Astrocyte of the hippocampus (primary cell): ENCODE data around the gene FIG4.
A peak's percentile ranks its signal among the peaks of the same experiment; 100 is the strongest.
"Not testable (repeated sequence)": the region's sequence is repeated elsewhere in the genome, so short reads cannot be mapped to it uniquely, and the experiment has no call there.

Source experiments
- DNase-seq: peaks from one replicate; pipeline ENCODE4 v3.0.0; 2011; ENCODE audit warnings: low read depth, low spot score

Gene FIG4

DNA sequence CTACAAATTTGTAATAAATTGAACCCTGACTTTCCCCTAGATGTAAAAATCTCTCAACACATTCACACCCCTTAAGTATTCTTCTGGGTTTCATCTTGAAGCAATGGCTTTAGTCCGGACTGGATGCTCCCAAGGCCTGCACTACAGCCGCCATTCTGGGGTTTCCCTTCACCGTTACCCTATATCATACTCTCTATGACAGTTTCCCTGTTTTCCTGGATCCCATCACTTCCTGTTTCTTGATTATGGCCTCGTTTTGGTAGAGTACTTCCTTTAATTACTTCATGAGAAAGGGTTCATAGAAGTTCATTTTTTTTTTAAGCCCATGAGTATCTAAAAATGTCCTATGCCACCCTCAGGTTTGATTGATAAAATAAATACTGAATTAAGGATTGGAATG, 11.7 kb downstream of the FIG4 start:
- DNase-seq = no peak

DNA sequence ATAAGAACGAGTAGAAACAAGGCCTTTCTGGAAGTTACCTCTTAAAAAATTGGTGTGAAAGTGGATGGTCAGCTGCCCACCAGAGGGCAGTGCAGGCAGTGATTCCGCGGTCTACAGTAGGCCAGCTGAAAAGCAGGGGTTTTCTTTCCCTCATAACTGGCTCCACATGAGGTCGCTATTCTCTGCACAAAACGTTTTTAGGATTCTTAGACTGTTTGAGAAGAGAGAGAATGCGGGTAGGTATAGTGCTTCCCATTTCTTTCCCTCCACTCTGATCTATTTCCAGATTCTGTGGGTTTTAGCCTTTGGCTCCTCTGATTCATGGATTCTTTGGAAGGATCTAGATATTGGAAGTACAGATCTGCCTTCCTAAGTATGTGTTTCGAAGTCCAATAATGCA, 14.2 kb downstream of the FIG4 start:
- DNase-seq = peak; percentile 93

DNA sequence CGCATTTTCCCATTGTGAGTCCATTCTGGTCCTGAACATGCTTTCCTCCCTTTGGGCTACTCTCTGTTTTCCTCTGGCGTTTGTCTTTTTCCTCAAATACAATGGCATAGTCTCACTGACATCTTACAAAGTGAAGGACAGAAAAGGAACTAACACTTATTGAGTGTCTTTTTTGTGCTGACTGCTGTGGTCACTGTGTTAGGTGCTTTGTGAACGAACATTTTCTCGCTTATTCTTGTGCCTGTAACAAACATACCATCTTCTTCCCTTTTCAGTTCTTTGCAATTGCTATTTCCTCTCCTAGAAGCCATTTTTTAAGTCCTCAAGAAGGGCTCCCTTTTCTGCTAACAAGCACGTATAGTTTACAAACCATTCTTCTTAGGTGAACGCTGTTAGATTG, 15.4 kb downstream of the FIG4 start:
- no peak for DNase-seq

DNA sequence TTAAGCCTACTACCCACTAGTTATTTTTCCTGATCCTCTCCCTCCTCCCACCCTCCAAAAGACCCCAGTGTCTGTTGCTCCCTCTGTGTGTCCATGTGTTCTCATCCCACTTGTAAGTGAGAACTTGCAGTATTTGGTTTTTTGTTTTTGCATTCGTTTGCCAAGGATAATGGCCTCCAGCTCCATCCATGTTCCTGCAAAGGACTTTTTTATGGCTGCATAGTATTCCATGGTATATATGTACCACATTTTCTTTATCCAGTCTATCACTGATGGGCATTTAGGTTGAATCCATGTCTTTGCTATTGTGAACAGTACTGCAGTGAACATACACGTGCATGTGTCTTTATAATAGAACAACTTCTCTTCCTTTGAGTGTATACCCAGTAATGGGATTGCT, 17.0 kb downstream of the FIG4 start:
- DNase-seq = not testable (repeated sequence)

DNA sequence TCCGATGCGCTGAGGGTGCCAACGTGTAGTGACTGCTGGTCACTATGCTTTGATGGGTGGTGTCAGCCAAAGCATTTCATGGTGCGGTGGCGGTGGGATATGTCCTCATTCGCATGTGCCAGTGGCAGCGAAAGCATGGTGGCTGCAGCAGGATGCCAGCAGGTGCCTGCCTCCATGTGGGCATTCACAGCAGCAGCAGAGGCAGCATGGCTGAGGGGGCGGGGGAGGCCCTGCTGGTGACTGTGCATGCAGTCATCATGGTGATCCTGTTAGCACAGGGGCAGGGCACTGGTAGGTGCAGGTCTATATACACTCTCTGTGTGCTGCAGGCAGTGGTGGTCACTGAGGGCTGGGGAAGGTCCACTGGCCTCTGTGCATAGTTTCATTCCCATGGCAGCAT, 22.0 kb downstream of the FIG4 start:
- DNase-seq = no peak

DNA sequence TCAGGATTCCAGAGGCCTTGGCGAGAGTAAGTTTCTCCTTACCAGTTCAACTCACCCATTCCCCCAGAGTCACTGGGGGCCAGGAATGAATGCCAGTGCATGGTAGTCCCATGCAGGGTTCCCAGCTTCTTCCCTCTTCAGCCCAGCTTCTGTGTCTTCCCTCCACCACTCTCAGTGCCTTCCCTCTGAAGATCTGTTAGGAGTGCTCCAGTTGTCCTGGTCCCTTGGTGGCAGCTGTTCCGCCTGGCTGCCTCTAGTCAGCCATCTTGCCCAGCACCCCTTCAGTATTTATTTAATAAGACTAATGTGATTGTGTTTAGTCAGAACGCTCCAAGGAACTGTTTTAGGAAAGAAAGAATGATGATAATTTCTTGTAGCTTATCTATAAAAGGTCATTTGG, 23.1 kb downstream of the FIG4 start:
- DNase-seq = no peak

DNA sequence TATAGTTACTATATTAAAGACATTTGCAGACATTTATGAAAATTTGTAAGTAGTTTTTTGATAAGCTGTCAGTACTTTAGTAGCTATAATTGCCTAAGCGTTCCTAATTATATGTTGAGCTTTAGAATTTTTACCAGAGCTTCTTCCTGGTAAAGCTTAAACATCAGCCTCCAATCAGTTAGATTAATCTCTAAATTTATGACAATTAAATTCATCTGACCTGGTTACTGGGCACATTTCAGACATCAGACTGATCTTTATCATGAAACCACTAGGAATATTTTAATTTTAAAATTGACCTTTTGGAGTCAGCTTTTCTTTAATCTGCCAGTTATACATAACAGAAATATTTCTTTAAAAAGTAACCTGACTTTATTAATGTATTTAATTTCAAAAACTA, 23.5 kb downstream of the FIG4 start:
- DNase-seq = no peak

DNA sequence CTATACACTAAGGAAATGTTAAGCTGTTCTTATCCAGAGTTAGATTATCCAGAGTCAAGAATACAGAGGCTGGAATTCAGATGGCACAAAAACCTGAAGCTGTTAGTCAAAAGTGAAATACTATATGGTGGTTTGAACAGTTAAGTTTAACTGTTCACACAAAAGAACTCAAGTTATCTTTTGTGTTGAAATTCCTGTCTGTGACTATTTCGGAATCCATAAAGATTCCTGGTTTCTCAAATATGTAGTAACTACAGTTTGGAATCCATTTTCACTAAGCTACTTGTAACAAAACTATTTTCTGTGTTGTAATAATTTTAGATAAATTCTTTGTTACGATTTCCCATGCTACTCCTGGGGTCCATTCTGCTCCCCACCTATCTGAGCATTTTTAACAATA, 24.5 kb downstream of the FIG4 start:
- no peak for DNase-seq

DNA sequence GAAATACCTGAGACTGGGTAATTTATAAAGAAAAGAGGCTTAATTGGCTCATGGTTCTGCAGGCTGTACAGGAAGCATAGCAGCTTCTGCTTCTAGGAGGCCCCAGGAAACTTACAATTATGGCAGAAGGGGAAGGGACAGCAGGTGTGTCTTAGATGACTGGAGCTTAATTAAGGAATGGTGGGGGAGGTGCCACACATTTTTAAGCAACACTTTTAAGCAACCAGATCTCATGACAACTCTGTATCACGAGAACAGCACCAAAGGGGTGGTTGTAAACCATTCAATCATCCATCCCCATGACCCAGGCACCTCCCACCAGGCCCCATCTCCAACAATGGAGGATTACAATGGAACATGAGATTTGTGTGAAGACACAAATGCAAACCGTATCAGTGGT, 26.9 kb downstream of the FIG4 start:
- DNase-seq = no peak

DNA sequence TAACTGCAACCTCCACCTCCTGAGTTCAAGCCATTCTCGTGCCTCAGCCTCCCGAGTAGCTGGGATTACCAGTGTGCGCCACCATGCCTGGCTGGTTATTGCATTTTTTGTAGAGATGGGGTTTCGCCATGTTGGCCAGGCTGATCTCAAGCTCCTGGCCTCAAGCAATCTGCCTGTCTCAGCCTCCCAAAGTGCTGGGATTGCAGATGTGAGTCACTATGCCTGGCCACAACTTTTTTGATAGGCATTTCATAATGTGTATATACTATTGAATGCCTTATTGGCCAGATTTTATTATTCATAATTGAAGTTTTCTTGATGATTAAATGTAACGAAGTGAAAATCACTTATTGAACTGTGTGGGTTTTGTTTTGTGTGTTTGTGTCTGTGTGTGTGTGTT, 27.9 kb downstream of the FIG4 start:
- no peak for DNase-seq

DNA sequence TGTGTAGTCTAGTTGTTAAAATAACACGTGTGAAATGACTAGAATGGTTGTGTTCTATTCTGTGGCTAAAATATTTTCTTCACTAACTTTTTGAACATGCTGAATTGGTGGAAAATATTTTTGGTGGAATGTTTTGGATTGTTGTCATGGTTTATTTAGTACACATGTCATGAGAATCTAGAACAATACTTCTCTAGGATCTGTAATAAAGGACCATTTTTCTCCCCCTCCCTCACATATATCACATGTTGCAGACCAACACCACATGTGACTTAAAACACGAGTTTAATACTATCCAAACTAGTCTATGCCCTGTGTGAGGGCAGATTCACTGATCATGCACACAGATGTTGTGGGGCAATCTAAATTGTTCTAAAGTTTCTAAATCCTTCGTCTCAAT, 29.2 kb downstream of the FIG4 start:
- no peak for DNase-seq

DNA sequence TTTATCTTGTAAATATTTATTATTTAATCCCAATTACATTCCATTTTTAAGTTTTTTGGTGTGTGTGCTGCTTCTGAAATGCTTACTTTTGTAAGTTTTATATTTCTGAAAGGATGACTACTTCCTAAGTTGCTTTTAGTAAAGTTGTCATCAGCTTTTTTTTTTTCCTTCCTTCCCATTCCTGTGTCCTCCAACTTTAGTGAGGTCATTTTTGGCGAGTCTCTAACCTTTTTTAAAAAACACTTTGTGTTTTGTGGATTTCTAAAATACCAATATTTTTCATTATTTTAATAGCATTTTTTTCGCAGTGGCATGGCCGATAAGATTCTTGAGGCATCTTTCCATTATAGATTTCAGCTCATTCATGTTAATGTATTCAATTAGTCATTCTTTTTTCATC, 30.9 kb downstream of the FIG4 start:
- DNase-seq = no peak

DNA sequence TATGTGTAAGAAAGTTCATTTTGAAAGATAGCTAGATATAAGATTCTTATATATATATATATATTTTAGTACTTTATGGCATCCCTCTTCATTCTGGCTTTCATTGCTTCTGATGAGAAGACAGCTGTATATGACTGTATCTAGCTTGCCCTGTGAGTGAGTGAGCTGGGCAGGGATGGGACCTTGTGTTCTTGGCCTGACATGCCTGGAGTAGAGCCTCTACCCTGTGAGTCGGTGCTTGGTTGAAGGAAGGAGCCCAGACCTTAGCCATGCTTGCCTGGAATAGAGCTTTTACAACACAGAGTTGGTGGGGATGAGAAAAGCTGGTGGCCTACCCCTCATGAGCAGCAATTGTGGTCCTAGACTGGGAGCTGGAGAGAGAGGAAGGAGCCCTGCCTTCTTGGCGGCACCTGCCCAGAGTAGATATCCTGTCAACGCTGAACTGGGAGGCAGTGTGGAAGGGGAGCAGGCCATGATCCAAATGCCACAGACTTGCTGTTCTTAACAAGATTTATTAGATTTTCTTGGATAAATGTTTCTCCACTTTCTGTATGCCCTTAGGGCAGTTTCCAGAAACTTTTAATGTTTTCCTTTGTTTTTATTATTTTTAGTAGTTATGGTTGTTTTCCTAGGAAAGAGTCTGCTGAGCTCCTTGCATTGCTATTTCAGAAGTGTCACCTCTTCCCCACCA, 31.6 kb downstream of the FIG4 start:
- no peak for DNase-seq

DNA sequence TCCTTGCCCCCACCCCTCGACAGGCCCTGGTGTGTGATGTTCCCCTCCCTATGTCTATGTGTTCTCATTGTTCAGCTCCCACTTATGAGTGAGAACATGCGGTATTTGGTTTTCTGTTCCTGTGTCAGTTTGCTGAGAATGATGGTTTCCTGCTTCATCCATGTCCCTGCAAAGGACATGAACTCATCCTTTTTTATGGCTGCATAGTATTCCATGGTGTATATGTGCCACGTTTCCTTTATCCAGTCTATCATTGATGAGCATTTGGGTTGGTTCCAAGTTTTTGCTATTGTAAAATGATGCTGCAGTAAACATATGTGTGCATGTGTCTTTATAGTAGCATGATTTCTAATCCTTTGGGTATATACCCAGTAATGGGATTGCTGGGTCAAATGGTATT, 34.2 kb downstream of the FIG4 start:
- DNase-seq = not testable (repeated sequence)

DNA sequence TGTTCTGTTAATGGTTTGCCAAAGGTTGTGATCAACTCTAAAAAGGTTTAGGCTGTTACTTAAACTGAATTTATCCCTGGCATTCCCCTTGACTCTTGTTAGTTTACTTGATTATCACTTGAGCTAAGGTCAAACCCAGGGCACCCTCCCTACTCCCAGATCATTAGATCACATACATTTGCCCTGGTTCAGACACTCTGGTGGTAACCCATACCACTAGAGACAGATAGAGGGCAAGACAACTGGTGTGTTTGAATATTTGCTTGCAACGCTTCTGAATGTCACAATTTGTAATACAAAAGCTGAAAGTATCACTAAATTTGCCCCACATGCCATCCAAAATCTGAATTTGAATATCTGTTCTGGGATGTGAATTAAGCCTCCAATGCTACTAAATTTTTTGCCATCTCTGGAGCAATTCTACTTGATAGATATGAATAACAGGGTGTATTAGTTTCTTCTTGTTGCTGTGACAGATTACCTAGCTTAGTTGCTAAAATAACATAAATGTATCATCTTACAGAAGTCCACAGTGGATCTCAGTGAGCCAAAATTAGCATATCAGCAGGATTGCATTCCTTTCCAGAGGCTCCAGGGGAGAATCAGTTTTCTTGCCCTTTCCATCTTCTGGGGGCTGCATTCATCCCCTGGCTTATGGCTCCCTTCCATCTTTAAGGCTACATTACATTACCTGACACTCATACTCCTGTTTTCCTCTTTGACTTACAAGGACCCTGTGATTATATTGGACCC, 45.4 kb downstream of the FIG4 start:
- DNase-seq = no peak

DNA sequence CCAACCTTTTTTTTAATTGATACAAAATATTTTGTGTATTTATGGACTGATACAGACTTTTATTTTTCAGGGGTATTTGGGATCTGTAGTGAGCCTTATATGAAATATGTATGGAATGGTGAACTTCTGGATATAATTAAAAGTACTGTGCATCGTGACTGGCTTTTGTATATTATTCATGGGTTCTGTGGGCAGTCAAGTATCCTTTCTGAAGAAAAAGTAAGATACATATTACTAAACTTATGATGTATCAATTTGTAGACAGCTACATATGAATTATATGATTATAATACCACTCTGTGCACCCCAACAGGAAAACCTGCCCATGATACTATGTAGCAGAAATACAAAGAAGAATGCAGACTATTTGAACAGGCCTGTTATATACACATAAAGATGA, 47.2 kb downstream of the FIG4 start:
- no peak for DNase-seq

DNA sequence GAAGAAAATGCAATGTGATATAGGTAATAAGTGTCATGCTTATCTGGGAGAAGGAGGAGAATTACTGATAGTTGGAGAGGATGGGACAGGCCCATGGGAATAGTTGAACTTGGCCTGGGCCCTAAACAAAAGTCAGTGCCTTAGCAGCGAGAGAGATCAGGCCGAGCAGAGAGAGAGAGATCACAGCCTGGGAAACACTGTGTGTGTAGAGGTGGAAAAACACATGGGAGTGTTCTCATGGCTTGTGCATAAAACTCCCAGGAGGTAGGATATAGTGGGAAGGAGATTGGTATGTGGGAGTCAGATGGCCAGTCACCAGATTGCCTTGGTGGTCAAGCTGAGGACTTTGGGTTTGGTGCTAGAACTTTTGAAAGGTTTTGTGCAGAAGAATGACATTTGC, 47.6 kb downstream of the FIG4 start:
- no peak for DNase-seq

DNA sequence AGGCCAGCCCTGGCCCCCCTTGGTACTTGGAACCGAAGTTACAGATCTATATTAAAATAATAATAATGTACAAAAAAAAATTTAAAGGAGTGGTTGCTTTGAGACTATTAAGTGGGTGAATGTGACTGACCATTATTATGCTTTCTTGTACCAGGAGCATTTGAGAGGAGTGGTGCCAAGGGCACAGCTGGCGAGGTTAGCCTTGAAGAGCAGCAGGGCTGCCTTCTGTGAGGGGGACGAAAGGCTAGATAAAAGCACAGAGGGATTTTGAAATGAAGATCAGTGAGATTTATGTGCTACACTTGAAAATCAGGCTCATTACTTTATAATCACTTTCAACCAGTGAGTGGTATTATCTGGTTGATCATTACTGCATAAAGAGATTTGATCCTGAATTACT, 48.6 kb downstream of the FIG4 start:
- DNase-seq = no peak

DNA sequence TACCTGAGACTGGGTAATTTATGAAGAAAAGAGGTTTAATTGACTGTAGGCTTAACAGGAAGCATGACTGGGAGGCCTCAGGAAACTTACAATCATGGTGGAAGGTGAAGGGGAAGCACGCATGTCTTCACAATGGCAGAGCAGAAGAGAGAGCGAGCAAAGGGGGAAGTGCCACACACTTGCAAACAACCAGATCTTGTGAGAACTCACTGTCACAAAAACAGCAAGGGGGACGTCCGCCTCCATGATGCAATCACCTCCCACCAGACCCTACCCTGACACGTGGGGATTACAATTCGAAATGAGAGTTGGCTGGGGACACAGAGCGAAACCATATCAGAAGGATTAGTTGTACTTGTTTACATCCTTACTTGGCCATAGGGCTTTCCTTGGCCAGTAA, 49.7 kb downstream of the FIG4 start:
- no peak for DNase-seq

DNA sequence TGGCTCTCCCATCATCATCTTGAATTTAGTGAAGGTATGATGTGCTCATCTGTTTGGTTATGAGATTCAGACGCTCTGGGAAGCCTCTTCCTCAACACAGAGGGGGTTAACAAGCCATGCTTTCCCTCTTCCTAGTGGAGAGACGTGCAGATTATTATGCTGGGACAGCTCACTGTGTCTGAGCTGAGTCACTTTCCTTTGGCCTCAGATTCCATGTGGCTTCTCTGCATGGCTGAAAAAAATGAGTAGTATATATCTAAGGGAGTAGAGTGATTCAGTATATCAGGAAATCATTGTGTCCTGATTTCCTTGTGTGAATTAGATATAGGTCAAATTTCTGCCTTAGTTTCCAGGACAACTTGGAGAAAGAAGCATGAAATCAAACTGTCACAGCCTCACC, 52.6 kb downstream of the FIG4 start:
- DNase-seq = peak; percentile 74

DNA sequence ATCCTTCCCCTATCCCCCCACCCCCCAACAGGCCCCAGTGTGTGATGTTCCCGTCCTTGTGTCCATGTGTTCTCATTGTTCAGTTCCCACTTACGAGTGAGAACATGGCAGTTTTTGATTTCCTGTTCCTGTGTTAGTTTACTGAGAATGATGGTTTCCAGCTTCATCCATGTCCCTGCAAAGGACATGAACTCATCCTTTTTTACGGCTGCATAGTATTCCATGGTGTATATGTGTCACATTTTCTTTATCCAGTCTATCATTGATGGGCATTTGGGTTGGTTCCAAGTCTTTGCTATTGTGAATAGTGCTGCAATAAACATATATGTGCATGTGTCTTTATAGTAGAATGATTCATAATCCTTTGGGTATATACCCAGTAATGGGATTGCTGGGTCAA, 53.7 kb downstream of the FIG4 start:
- DNase-seq = not testable (repeated sequence)

DNA sequence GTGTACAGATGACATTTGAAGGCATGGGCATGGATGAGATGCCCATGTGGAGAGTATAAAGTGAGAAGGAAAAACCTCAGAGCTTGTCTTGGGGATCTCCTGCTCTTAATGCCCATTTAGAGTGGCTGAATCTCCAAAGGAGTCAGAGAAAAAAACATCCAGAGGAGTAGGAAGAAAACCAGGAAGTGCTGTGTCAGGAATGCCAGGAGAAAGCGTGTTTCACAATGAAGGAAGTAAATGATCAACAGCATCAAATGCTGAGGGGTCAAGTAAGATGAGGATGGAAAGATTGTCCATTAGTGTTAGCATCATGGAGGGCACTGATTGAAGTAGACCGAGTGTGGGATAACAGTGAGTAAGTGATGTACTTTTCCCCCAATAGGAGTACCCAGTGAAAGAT, 56.1 kb downstream of the FIG4 start:
- DNase-seq = no peak

DNA sequence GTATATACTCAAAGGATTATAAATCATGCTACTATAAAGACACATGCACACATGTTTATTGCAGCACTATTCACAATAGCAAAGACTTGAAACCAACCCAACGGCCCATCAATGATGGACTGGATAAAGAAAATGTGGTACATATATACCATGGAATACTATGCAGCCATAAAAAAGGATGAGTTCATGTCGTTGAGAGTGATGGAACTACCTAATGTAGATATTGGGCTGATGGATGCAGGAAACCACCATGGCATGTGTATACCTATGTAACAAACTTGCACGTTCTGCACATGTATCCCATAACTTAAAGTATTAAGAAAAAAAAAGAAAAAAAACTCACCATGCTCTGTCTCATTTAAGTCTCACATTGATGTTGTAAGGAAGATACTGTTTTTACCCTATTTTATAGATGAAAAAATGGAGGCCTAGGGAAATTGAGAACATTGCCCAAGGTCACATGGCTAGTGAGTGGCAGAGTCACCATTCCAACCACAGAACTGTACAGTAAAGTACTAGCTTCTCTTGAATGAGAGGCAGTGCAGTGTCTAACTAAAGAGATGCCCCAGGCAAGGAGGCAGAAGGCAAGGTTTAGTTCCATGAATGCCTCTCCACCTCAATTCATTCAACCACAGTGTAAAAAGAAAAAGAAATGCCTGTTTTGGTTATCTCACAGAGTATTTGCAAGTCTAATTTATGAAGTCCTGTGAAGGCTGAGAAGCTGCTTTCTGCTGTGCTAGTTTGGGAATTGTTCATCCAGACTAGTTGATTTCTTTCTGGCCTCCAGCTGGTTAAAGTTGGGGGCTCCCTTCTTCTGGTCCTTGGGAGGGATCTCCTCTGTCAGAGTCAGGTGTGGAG, 68.2 kb downstream of the FIG4 start:
- peak; percentile 44 for DNase-seq
